ENCODE data around the gene SLC22A23.

Gene SLC22A23

DNA sequence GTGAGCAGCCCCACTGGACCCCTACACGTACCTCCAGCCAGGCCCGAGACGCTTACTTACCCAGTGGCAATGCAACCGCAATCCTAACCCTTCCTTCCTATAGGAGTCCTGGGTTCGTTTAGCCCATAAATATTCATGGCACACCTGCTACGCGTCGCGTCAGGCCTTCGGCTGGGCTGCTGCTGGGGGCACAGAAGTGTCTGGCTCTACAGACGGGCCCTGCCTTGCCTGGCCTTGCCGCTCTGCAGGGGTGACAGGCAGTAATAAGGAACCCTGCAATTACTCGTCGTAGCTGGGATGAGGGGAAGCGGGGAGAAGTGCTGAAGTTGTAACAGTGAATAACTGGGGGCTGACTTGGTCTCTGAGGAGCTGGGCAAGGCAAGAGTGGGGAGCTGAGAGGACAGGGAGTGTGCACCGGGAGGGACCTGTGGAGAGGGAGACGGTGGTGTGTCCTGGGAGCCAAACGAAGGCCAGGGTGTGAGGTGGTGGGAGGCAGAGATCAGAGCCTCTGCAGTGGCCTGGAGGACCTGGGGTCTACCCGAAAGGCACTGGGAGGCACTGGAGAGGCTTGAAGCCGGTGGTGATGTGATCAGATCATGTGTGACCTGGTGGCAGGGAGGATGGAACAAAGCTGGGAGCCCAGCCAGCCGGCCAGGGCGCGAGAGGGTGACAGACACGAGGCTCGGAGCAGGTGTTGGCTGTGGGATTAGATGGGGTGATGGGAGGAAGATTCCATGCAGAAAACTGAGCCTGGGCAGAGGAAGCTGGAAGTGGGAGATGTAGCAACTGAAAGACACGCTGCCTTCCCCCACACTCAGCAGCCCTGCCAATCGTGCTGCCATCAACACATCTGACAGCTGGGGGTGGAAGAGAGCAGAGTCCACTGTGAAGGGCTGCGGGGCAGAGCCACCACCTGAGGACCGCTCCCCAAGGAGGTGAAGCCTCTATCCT lies 161.7 kb downstream of the SLC22A23 start:
- no peak overlapping the region for H3K27ac ChIP-seq
- no peaks in the 10 kb centered on the region for H3K4me1 ChIP-seq (ENCODE audit: control insufficient read depth in 1 of 2, insufficient read depth in 1 of 2, low read depth in 1 of 2, low read length in 1 of 2)
- no peak for TF ChIP-seq CTCF (IDR thresholded peaks at IDR 0.05)
- no peaks in the 10 kb centered on the region for H3K27me3 ChIP-seq
- H3K4me3 ChIP-seq (ENCODE audit: low read depth in 1 of 2, low read length in 1 of 2), result no peak overlapping the region
- no peaks in the 10 kb centered on the region for H3K9me3 ChIP-seq
- H3K36me3 ChIP-seq, result no peaks in the 10 kb centered on the region

GRCh38 chr6:3294396-3294795 lies 162.5 kb downstream of the SLC22A23 start:
- no peak overlapping the region for H3K27ac ChIP-seq
- no peaks in the 10 kb centered on the region for H3K36me3 ChIP-seq
- no peak overlapping the region for H3K4me3 ChIP-seq (ENCODE audit: low read depth in 1 of 2, low read length in 1 of 2)
- no peak for TF ChIP-seq CTCF (IDR thresholded peaks at IDR 0.05)
- H3K4me1 ChIP-seq (ENCODE audit: control insufficient read depth in 1 of 2, insufficient read depth in 1 of 2, low read depth in 1 of 2, low read length in 1 of 2), result no peaks in the 10 kb centered on the region
- no peaks in the 10 kb centered on the region for H3K9me3 ChIP-seq
- no peaks in the 10 kb centered on the region for H3K27me3 ChIP-seq

GRCh38 chr6:3293271-3294155 lies 163.3 kb downstream of the SLC22A23 start:
- Histone ChIP-seq H3K4me1 (ENCODE audit: control insufficient read depth in 1 of 2, insufficient read depth in 1 of 2, low read depth in 1 of 2, low read length in 1 of 2) (no peaks in the 10 kb centered on the region), H3K4me3 (ENCODE audit: low read depth in 1 of 2, low read length in 1 of 2) (no peak overlapping the region), H3K9me3 (no peaks in the 10 kb centered on the region), H3K27me3 (no peaks in the 10 kb centered on the region), H3K27ac (no peak overlapping the region), H3K36me3 (no peaks in the 10 kb centered on the region)
- no peak for TF ChIP-seq CTCF (IDR thresholded peaks at IDR 0.05)

DNA sequence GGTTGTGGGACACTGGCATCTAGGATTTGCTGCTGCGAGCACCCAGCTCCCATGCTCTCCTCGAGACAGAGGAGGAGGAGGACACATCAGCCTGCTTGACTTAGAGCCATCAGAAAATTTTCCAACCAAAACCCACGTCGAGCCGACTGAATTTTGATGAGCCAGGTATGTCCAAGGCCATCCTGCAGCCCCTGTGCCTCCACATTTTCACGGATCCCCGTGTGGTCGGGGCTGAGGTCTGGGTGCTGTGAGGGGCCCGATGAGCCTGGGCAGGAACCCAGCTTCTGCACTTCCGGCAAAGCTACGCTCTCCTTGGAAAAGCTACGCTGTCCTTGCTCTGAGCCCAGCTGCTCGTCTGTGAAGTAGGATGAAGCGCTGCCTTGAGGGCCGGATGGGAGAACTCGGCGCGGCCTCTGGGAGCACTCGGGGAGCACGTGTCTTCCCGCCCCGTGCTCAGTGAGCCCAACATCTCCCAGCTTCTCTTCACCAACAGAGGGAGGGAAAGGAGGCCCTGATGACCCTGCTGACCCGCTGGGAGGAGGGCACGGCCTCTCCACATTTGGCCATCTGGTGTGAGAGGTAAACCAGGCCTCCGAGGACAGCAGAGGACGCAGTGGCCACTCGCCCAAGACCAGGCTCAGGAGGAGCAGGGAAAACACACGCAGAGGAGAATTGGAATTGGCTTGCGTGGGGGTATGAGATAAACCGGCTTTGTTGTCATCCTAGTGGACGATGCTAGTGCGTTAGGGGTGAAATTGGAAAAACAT lies 164.2 kb downstream of the SLC22A23 start:
- H3K9me3 ChIP-seq, result no peaks in the 10 kb centered on the region
- no peaks in the 10 kb centered on the region for H3K36me3 ChIP-seq
- H3K4me1 ChIP-seq (ENCODE audit: control insufficient read depth in 1 of 2, insufficient read depth in 1 of 2, low read depth in 1 of 2, low read length in 1 of 2), result no peaks in the 10 kb centered on the region
- no peaks in the 10 kb centered on the region for H3K27me3 ChIP-seq
- H3K4me3 ChIP-seq (ENCODE audit: low read depth in 1 of 2, low read length in 1 of 2), result no peak overlapping the region
- no peak for TF ChIP-seq CTCF (IDR thresholded peaks at IDR 0.05)
- H3K27ac ChIP-seq, result no peak overlapping the region

DNA sequence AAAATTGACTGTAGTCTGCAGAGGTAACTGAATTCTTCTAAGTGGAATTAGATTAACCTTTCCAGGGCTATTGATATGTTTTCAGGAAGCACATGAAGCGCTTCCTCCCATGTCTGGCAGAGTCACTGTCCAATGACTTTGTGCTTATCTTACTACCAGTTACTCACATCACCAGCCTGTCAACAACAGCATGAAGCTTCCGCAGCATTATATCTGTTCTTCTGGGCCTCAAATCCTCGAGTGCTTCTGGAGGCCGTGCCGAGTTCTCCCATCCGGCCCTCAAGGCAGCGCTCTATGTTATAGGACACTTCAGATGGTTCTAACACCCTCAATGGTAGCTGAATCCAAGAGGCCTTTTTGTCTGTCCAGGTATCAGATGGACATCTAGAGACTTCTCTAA lies 164.9 kb downstream of the SLC22A23 start:
- Histone ChIP-seq H3K27ac (no peak overlapping the region), H3K27me3 (no peaks in the 10 kb centered on the region), H3K9me3 (no peaks in the 10 kb centered on the region), H3K4me1 (ENCODE audit: control insufficient read depth in 1 of 2, insufficient read depth in 1 of 2, low read depth in 1 of 2, low read length in 1 of 2) (no peaks in the 10 kb centered on the region), H3K4me3 (ENCODE audit: low read depth in 1 of 2, low read length in 1 of 2) (no peak overlapping the region), H3K36me3 (no peaks in the 10 kb centered on the region)
- no peak for TF ChIP-seq CTCF (IDR thresholded peaks at IDR 0.05)

All from neutrophil (primary cell).